GM19328 (cell line): Measurements from ENCODE around the gene TMEM120A.

Experiments used
- ATAC-seq: cut with Tn5 transposase; IDR thresholded peaks from one replicate; pipeline ENCODE4 v1.9.1; 2021; ENCODE audit warnings: mild to moderate bottlenecking, moderate library complexity; ENCODE audit not compliant: unreplicated experiment

Gene TMEM120A

GRCh38 chr7:75981453-75982305, 12.7 kb downstream of the TMEM120A start:
- ATAC-seq: no peak

GRCh38 chr7:75981203-75981452, 13.3 kb downstream of the TMEM120A start:
- ATAC-seq: no peak

GRCh38 chr7:75980430-75981202, 13.8 kb downstream of the TMEM120A start:
- ATAC-seq: no peak

- no peak for ATAC-seq
Observed at GRCh38 chr7:75979759-75980429, 14.5 kb downstream of the TMEM120A start.

- ATAC-seq: no peak
Observed at GRCh38 chr7:75977743-75978142, 16.7 kb downstream of the TMEM120A start.

GRCh38 chr7:75971961-75972763, 22.2 kb downstream of the TMEM120A start:
- ATAC-seq: no peak

GRCh38 chr7:75971309-75971960, 23.0 kb downstream of the TMEM120A start:
- ATAC-seq: no peak

- no peak for ATAC-seq
Observed at GRCh38 chr7:75969704-75970498, 24.5 kb downstream of the TMEM120A start.

- no peak for ATAC-seq
Observed at GRCh38 chr7:75969182-75969581, 25.2 kb downstream of the TMEM120A start.

GRCh38 chr7:75968561-75969001, 25.8 kb downstream of the TMEM120A start:
- no peak for ATAC-seq

- ATAC-seq: no peak
Observed at GRCh38 chr7:75968012-75968411, 26.4 kb downstream of the TMEM120A start.

- ATAC-seq: no peak
Observed at GRCh38 chr7:75967487-75967997, 26.9 kb downstream of the TMEM120A start.

- no peak for ATAC-seq
Observed at GRCh38 chr7:75967055-75967454, 27.3 kb downstream of the TMEM120A start.

GRCh38 chr7:75966190-75966961, 28.0 kb downstream of the TMEM120A start:
- no peak for ATAC-seq

- no peak for ATAC-seq
Observed at GRCh38 chr7:75965617-75966016, 28.8 kb downstream of the TMEM120A start.

- ATAC-seq: no peak
Observed at GRCh38 chr7:75963381-75963995, 30.9 kb downstream of the TMEM120A start.

GRCh38 chr7:75962607-75963380, 31.6 kb downstream of the TMEM120A start:
- ATAC-seq: no peak
